ENCODE results near the gene CD2BP2.
"Not testable (repeated sequence)": the region's sequence is repeated elsewhere in the genome, so short reads cannot be mapped to it uniquely, and the experiment has no call there.

Gene CD2BP2

GRCh38 chr16:30310937-30311336 lies 44.2 kb downstream of the CD2BP2 start:
- H3K4me3 ChIP-seq (ENCODE audit: low read depth, low read length); in situ Hi-C loops (cut with HindIII; ENCODE audit: low sequenced_read_pairs); DNase-seq (ENCODE audit: low read depth): not testable (repeated sequence)

DNA sequence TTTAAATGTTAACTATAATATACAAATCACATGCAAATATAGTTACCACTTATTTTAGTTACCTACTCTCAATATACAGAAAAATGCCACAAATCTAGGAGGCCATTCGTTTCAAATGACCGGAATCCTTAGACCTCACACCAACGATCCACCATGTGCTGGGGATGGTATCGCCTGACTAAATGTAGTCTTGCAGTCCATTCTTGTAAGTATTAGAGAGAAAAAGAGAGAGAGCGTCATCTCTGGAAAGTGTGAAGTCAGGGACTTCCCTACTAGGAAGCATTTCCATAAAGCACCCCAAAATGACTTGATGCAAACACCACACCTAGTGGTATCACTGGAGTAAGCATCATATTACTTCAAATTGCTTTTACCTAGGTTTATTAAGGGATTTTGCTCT lies 45.9 kb downstream of the CD2BP2 start:
- H3K4me3 ChIP-seq (ENCODE audit: low read depth, low read length); in situ Hi-C loops (cut with HindIII; ENCODE audit: low sequenced_read_pairs); DNase-seq (ENCODE audit: low read depth): not testable (repeated sequence)

All from astrocyte of the cerebellum (primary cell).